PC-3 (cell line): ENCODE measurements around the gene TMEM259. TPM values are rescaled to one million over a fixed set of nuclear protein-coding genes. Genes with fewer than 3 reads are reported as not detected.

Source experiments
- ATAC-seq: fragments of 200-7000 bp; cut with Tn5 transposase; 2 replicates; pipeline ENCODE4 v1.9.1; 2020; ENCODE audit warnings: mild to moderate bottlenecking, moderate library complexity
- BruUV-seq: library from RNA; stranded (reverse); fragments of 400-500 nt; replicated peaks from 2 replicates; lab custom pipeline; 2021; lab: Mats Ljungman, UMichigan
- CTCF ChIA-PET: fragments of 300-600 bp; sonication (Branson Sonifier 250); formaldehyde crosslinking; loops from one replicate; lab custom pipeline; 2022; ENCODE audit warnings: antibody characterized with exemption; lab: Charles Lee
- POLR2A ChIA-PET: fragments of 300-600 bp; sonication (Branson Sonifier 250); formaldehyde crosslinking; loops from one replicate; lab custom pipeline; 2022; ENCODE audit warnings: antibody characterized with exemption; ENCODE audit not compliant: unreplicated experiment; lab: Charles Lee
- DNase-seq: peaks from one replicate; pipeline ENCODE4 v3.0.0-alpha.2; 2015
- H2AFZ ChIP-seq: fragments of 300-600 bp; sonication (generic); 2 replicates; pipeline ENCODE4 v1.6.0; 2016; ENCODE audit warnings: antibody characterized with exemption, low read length
- H3F3A ChIP-seq: fragments of 300-600 bp; sonication (generic); one replicate; pipeline ENCODE4 v1.6.0; 2017; ENCODE audit warnings: antibody characterized with exemption, low read length, control low read depth, mild to moderate bottlenecking; ENCODE audit not compliant: unreplicated experiment
- H3K27ac ChIP-seq: fragments of 300-600 bp; sonication (generic); 2 replicates; pipeline ENCODE4 v1.5.1; 2016; ENCODE audit warnings: mild to moderate bottlenecking, low read length
- H3K27me3 ChIP-seq: fragments of 300-600 bp; sonication (generic); 2 replicates; pipeline ENCODE4 v1.6.1; 2016; ENCODE audit warnings: low read length, mixed read lengths
- H3K36me3 ChIP-seq: fragments of 300-600 bp; sonication (generic); 2 replicates; pipeline ENCODE4 v1.6.1; 2016; ENCODE audit warnings: low read depth, mixed run types, low read length, mixed read lengths
- H3K4me1 ChIP-seq: fragments of 300-600 bp; sonication (generic); 2 replicates; pipeline ENCODE4 v1.5.1; 2016; ENCODE audit warnings: low read length; ENCODE audit not compliant: insufficient read depth
- H3K4me2 ChIP-seq: fragments of 300-600 bp; sonication (generic); 2 replicates; pipeline ENCODE4 v1.6.0; 2016; ENCODE audit warnings: low read length
- H3K4me3 ChIP-seq: fragments of 300-600 bp; sonication (generic); 2 replicates; pipeline ENCODE4 v1.5.1; 2016; ENCODE audit warnings: mild to moderate bottlenecking, low read length, mixed read lengths
- H3K79me2 ChIP-seq: fragments of 300-600 bp; sonication (generic); 2 replicates; pipeline ENCODE4 v1.6.1; 2017; ENCODE audit warnings: low read length, mixed read lengths
- H3K9ac ChIP-seq: fragments of 300-600 bp; sonication (generic); 2 replicates; pipeline ENCODE4 v1.6.0; 2016; ENCODE audit warnings: mild to moderate bottlenecking, low read length
- H3K9me2 ChIP-seq: fragments of 300-600 bp; sonication (generic); replicated peaks from 2 replicates; pipeline ENCODE4 v1.6.1; 2016; ENCODE audit warnings: mixed run types, low read length, mixed read lengths
- H3K9me3 ChIP-seq: fragments of 300-600 bp; sonication (generic); 2 replicates; pipeline ENCODE4 v1.6.1; 2016; ENCODE audit warnings: low read length, mixed read lengths
- H4K20me1 ChIP-seq: fragments of 300-600 bp; sonication (generic); 2 replicates; pipeline ENCODE4 v1.6.1; 2016; ENCODE audit warnings: low read length, mixed read lengths
- EZH2 ChIP-seq: fragments of 300-600 bp; sonication (generic); IDR thresholded peaks from one replicate; pipeline ENCODE4 v1.6.1; 2017; ENCODE audit warnings: antibody characterized with exemption, mild to moderate bottlenecking, low read length; ENCODE audit not compliant: unreplicated experiment
- EZH2phosphoT487 ChIP-seq: fragments of 300-600 bp; sonication (generic); IDR thresholded peaks from 2 replicates; pipeline ENCODE4 v1.6.1; 2018; ENCODE audit warnings: mild to moderate bottlenecking, antibody characterized with exemption, low read length, borderline replicate concordance
- intact Hi-C: fragments of 100-400 bp; cut with micrococcal nuclease; formaldehyde crosslinking; loops from 2 replicates; pipeline ENCODE4 v1.9.0; 2023
- total RNA-seq: library from RNA; depleted of rRNA; stranded (reverse); fragments of >200 nt; gene quantifications from 2 replicates; pipeline ENCODE4 v1.2.3, GENCODE V29; 2014
- TF ChIP-seq, protein P1 (sequence below): fragments of 300-600 bp; sonication (generic); conservative IDR thresholded peaks from 2 replicates; pipeline ENCODE4 v1.5.1; 2017; ENCODE audit warnings: antibody characterized with exemption, low read depth, mild to moderate bottlenecking, low read length

Gene TMEM259
- total RNA-seq, 1 experiment from 2014 or later, result 136 TPM

GRCh38 chr19:1045247-1045603 is 24.3 kb upstream of the TMEM259 start:
- CTCF ChIA-PET, result no interaction called here
- H3K79me2 ChIP-seq, result no peaks in the 10 kb centered on the region
- no TSS peak for BruUV-seq
- no peak overlapping the region for H2AFZ ChIP-seq
- POLR2A ChIA-PET, result no interaction called here
- H4K20me1 ChIP-seq, result no peaks in the 10 kb centered on the region
- no peaks in the 10 kb centered on the region for H3F3A ChIP-seq
- H3K27ac ChIP-seq, result no peak overlapping the region
- no peaks in the 10 kb centered on the region for H3K9me2 ChIP-seq
- intact Hi-C loops, result no loop called here
- no peak overlapping the region for H3K4me2 ChIP-seq
- peaks cover 16% of the 10 kb centered on the region; the same call in 1 of the 2 replicates for H3K4me1 ChIP-seq
- no peak overlapping the region for H3K9ac ChIP-seq
- no peaks in the 10 kb centered on the region for H3K27me3 ChIP-seq
- H3K4me3 ChIP-seq, result no peak overlapping the region
- TF ChIP-seq EZH2 (no peak), EZH2phosphoT487 (no peak)
- TF ChIP-seq, protein P1, sequence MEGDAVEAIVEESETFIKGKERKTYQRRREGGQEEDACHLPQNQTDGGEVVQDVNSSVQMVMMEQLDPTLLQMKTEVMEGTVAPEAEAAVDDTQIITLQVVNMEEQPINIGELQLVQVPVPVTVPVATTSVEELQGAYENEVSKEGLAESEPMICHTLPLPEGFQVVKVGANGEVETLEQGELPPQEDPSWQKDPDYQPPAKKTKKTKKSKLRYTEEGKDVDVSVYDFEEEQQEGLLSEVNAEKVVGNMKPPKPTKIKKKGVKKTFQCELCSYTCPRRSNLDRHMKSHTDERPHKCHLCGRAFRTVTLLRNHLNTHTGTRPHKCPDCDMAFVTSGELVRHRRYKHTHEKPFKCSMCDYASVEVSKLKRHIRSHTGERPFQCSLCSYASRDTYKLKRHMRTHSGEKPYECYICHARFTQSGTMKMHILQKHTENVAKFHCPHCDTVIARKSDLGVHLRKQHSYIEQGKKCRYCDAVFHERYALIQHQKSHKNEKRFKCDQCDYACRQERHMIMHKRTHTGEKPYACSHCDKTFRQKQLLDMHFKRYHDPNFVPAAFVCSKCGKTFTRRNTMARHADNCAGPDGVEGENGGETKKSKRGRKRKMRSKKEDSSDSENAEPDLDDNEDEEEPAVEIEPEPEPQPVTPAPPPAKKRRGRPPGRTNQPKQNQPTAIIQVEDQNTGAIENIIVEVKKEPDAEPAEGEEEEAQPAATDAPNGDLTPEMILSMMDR, result no peak
- ATAC-seq, result no peak
- DNase-seq, result peak; percentile 66
- H3K36me3 ChIP-seq, result no peaks in the 10 kb centered on the region
- no peaks in the 10 kb centered on the region for H3K9me3 ChIP-seq

DNA sequence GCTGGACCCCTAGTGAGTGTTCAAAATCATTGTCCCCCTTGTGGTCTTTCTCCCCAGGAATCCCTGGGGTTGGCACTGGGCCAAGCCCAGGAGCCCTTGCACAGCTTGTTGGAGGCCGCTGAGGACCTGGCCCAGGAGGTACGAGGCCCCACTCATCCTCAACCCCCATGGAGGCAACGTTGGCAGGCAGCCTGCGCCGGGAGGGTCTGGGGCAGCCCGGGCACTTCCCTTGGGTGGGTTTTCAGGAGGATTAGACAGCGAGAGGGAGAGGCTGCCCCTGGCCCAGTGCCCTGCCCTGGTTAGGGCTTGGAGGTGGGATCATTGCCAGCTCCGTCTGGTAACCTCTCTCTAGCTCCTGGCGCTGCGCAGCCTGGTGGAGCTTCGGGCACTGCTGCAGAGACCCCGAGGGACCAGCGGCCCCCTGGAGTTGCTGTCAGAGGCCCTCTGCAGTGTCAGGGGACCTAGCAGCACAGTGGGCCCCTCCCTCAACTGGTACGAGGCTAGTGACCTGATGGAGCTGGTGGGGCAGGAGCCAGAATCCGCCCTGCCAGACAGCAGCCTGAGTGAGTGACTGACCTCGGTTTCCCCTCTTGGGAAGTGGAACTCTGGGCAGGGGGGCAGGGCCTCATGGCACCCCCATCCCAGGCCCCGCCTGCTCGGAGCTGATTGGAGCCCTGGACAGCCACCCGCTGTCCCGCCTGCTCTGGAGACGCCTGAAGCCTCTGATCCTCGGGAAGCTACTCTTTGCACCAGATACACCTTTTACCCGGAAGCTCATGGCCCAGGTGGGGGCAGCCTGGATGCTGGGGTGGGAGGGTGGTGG is 22.0 kb upstream of the TMEM259 start:
- ATAC-seq (no peak), DNase-seq (no peak)
- Histone ChIP-seq H2AFZ (no peak overlapping the region), H4K20me1 (no peaks in the 10 kb centered on the region), H3K4me3 (peak overlapping the region; percentile 77; the same call in 1 of the 2 replicates), H3K36me3 (no peaks in the 10 kb centered on the region), H3F3A (no peaks in the 10 kb centered on the region), H3K27ac (peak overlapping the region; percentile 16; the same call in 1 of the 2 replicates), H3K4me1 (peaks cover 16% of the 10 kb centered on the region; the same call in 1 of the 2 replicates), H3K9ac (0 out of 2 replicates have a peak overlapping the region, but pooled peaks have one; percentile 25), H3K9me3 (no peaks in the 10 kb centered on the region), H3K79me2 (no peaks in the 10 kb centered on the region), H3K4me2 (peak overlapping the region; percentile 95; the same call in 1 of the 2 replicates), H3K27me3 (no peaks in the 10 kb centered on the region), H3K9me2 (no peaks in the 10 kb centered on the region)
- CTCF ChIA-PET, result no interaction called here
- TF ChIP-seq EZH2 (no peak), EZH2phosphoT487 (no peak)
- TF ChIP-seq, protein P1, result no peak
- intact Hi-C loops, result no loop called here
- BruUV-seq, result TSS peak; percentile 9
- POLR2A ChIA-PET, result interaction anchor here (0.5 to 0.6 kb wide), 2 partner anchors 18 to 167 kb away, joined by 6 to 9 read pairs; no protein-coding TSS in a partner anchor
